Measurements from ENCODE around the gene SYT9.

The SYT9 gene

DNA sequence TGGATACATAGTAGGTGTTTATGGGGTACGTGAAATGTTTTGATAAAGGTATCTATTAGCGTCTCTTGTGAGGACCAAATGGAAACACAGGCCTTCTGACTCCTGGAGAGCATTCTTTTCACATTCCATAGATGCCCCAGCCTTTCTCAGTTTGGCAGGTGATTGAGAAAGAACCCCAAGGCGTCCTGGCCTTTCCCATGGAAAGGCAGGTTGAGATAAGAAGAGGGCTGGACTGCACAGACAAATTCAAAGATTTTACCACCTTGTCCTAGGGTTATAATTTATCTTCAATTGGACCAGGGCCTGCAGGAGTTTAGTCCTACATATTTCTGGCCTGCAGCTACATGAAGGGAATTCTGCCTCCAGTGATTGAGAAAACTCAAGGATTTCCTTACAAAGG, 232.9 kb downstream of the SYT9 start:
- Mint-ChIP-seq H3K9me3 (no peaks in the 10 kb centered on the region), H3K36me3 (ENCODE audit: low read depth) (no peaks in the 10 kb centered on the region), H3K4me3 (no peak overlapping the region), H3K27ac (no peak overlapping the region), H3K4me1 (peaks cover 23% of the 10 kb centered on the region), H3K27me3 (ENCODE audit: low read depth, poor library complexity) (peaks cover 3% of the 10 kb centered on the region)
- TF ChIP-seq, protein P1, sequence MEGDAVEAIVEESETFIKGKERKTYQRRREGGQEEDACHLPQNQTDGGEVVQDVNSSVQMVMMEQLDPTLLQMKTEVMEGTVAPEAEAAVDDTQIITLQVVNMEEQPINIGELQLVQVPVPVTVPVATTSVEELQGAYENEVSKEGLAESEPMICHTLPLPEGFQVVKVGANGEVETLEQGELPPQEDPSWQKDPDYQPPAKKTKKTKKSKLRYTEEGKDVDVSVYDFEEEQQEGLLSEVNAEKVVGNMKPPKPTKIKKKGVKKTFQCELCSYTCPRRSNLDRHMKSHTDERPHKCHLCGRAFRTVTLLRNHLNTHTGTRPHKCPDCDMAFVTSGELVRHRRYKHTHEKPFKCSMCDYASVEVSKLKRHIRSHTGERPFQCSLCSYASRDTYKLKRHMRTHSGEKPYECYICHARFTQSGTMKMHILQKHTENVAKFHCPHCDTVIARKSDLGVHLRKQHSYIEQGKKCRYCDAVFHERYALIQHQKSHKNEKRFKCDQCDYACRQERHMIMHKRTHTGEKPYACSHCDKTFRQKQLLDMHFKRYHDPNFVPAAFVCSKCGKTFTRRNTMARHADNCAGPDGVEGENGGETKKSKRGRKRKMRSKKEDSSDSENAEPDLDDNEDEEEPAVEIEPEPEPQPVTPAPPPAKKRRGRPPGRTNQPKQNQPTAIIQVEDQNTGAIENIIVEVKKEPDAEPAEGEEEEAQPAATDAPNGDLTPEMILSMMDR (IDR thresholded peaks at IDR 0.05): no peak
- no peak for DNase-seq

DNA sequence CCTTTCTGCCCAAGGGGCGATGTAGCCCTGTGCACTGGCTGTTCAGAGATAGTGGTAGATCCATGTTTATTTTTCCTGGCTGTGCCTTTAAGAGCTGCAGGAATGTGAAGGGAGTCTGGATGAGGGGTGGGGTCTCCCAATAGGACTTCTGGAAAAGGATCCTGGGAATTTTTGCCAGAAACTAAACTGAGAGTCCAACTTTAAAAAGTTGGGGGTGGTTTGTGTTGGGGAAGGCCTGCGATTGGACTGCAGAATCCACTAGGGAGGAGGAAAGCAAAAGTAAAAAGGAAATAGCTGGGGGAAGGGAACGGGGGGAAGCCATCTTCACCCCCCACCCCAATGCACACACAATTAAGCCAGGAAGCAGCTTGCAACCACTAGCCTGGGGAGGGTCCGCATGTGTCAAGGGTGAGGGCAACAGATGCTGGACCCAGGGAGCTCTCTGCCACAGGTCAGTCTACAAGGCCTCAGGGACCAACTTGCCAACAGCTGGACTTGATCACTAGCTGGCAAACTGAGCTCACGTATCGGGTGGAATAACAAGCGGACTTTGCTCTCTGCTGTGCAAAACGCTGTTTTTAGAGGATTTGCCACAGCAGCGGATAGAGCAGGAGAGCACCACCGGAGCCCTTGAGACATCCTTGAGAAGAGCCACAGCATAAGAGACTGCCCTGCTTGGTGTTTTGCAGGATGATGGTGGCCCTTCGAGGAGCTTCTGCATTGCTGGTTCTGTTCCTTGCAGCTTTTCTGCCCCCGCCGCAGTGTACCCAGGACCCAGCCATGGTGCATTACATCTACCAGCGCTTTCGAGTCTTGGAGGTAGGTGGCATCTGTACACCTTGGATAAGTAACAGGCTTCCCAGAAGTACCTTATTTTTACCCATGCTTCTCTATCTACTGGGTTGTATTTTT, 233.7 kb downstream of the SYT9 start, which contains the start of gene OLFML1:
OLFML1 (plus strand) TSS at position 321 of the 912 bp plus-strand sequence; CDS start at position 691, 370 bp downstream.
- H3K27ac Mint-ChIP-seq: peak within 1 kb of the TSS; percentile 79

DNA sequence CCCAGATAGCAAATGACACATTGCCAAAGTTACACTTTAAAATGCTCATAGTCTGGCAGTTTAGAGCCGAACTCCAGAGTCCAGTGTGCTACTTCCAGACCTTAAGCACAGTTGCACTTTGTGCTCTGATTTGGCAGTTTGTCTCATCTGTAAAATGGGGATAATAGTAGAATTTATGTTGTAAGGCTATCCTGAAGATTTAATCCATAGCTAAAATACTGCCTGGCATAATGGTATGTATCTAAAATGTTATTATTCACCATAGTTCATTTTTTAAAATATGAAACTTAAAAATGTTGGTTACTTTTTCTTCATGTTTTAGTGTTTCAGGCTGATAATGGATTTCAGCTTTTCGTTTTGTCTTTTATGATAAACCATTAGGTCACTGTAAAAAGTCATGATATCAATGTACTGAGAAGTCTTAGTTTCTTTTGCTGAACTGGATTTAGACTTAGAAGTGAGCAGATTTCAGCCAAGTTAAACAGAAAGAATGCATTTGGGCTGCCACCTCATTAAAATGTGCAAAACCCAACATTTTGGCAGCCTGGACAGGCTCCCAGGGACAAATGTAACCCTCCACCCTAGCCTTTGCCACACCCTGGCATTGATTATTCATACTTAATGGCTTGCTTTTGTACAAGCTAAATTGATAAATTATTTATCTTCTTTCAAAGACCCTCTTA, 234.5 kb downstream of the SYT9 start:
- Mint-ChIP-seq H3K4me3 (no peak overlapping the region), H3K36me3 (ENCODE audit: low read depth) (no peaks in the 10 kb centered on the region), H3K27me3 (ENCODE audit: low read depth, poor library complexity) (peaks cover 3% of the 10 kb centered on the region), H3K27ac (no peak overlapping the region), H3K4me1 (peaks cover 23% of the 10 kb centered on the region), H3K9me3 (no peaks in the 10 kb centered on the region)
- no peak for DNase-seq
- TF ChIP-seq, protein P1 (IDR thresholded peaks at IDR 0.05): no peak

More for the DNA sequence above, 233.7 kb downstream of the SYT9 start, which contains the start of gene OLFML1:
- H3K27me3 Mint-ChIP-seq (ENCODE audit: low read depth, poor library complexity): peaks cover 3% of the 10 kb centered on the region
- TF ChIP-seq, protein P1 (IDR thresholded peaks at IDR 0.05): no peak
- peaks cover 23% of the 10 kb centered on the region for H3K4me1 Mint-ChIP-seq
- no peak within 1 kb of the TSS for H3K4me3 Mint-ChIP-seq
- no peaks in the 10 kb centered on the region for H3K9me3 Mint-ChIP-seq
- DNase-seq: no peak
- H3K36me3 Mint-ChIP-seq (ENCODE audit: low read depth): no peaks in the 10 kb centered on the region

- Mint-ChIP-seq H3K27me3 (ENCODE audit: low read depth, poor library complexity) (peaks cover 3% of the 10 kb centered on the region), H3K27ac (no peak overlapping the region), H3K4me3 (no peak overlapping the region), H3K4me1 (peaks cover 23% of the 10 kb centered on the region), H3K9me3 (no peaks in the 10 kb centered on the region), H3K36me3 (ENCODE audit: low read depth) (no peaks in the 10 kb centered on the region)
- TF ChIP-seq, protein P1 (IDR thresholded peaks at IDR 0.05): no peak
- no peak for DNase-seq
Observed at GRCh38 chr11:7486781-7487140, 235.1 kb downstream of the SYT9 start.

- H3K27ac Mint-ChIP-seq: no peak overlapping the region
- no peak overlapping the region for H3K4me3 Mint-ChIP-seq
- TF ChIP-seq, protein P1 (IDR thresholded peaks at IDR 0.05): no peak
- H3K36me3 Mint-ChIP-seq (ENCODE audit: low read depth): no peaks in the 10 kb centered on the region
- DNase-seq: no peak
- peaks cover 3% of the 10 kb centered on the region for H3K27me3 Mint-ChIP-seq (ENCODE audit: low read depth, poor library complexity)
- H3K9me3 Mint-ChIP-seq: no peaks in the 10 kb centered on the region
- H3K4me1 Mint-ChIP-seq: peaks cover 23% of the 10 kb centered on the region
Observed at GRCh38 chr11:7487360-7487759, 235.7 kb downstream of the SYT9 start.
